A549 (cell line): ENCODE results near the gene HSD17B4. TPM values are rescaled to one million over a fixed set of nuclear protein-coding genes. Genes with fewer than 3 reads are reported as not detected.

Source experiments
- ATAC-seq, 2 experiments: fragments of 200-7000 bp in 1 of 2; fragments of >200 bp in 1 of 2; cut with Nextera tagmentation in 1 of 2; cut with Tn5 transposase in 1 of 2; 3 replicates each; pipeline versions ENCODE4 v1.8.0 to v1.9.1; 2018 to 2020; ENCODE audit warnings: mild to moderate bottlenecking in 1 of 2, moderate library complexity in 1 of 2
- CTCF ChIA-PET: fragments of 300-600 bp; sonication (Branson Sonifier 250); formaldehyde crosslinking; extraction: SDS; loops from one replicate; lab custom pipeline; 2021; ENCODE audit warnings: antibody characterized with exemption, inconsistent platforms; lab: Yijun Ruan, JAX
- POLR2A ChIA-PET: fragments of 350-600 bp; formaldehyde crosslinking; extraction: SDS; loops from one replicate; lab custom pipeline; 2021; ENCODE audit warnings: antibody characterized with exemption, inconsistent platforms; lab: Yijun Ruan, JAX
- DNase-seq, 2 experiments: peaks; one replicate each; pipeline versions ENCODE4 v3.0.0 to v3.0.0-alpha.2; 2011 to 2016; ENCODE audit warnings: low read depth in 1 of 2, low spot score in 1 of 2
- FAIRE-seq: peaks from 2 replicates; lab custom pipeline; 2011; peaks lifted over from hg19 to GRCh38; lab: Jason Lieb, UNC
- H3K27ac ChIP-seq, 2 experiments: fragments of >200 bp; sonication (Bioruptor Twin); formaldehyde crosslinking; 3 replicates each; pipeline ENCODE4 v1.5.1; 2016 to 2017
- H3K4me1 ChIP-seq: fragments of >200 bp; sonication (Bioruptor Twin); formaldehyde crosslinking; 3 replicates; pipeline ENCODE4 v1.6.1; 2016
- H3K4me2 ChIP-seq: fragments of >200 bp; sonication (Bioruptor Twin); formaldehyde crosslinking; 3 replicates; pipeline ENCODE4 v1.6.1; 2016
- H3K4me3 ChIP-seq: fragments of >200 bp; sonication (Bioruptor Twin); formaldehyde crosslinking; 3 replicates; pipeline ENCODE4 v1.5.1; 2016
- H3K9me3 ChIP-seq: fragments of >200 bp; sonication (Bioruptor Twin); formaldehyde crosslinking; 3 replicates; pipeline ENCODE4 v1.6.1; 2016
- ATOH8 ChIP-seq: fragments of 250-450 bp; sonication (Bioruptor Pico); IDR thresholded peaks from 2 replicates; pipeline ENCODE4 v1.5.0; 2020; ENCODE audit warnings: low read depth, mild to moderate bottlenecking, moderate library complexity
- BHLHE40 ChIP-seq: IDR thresholded peaks from 2 replicates; pipeline ENCODE4 v1.6.1; 2012; ENCODE audit warnings: low read depth, low read length, inconsistent platforms
- CBX8 ChIP-seq: fragments of 200-600 bp; sonication (generic); IDR thresholded peaks from 2 replicates; pipeline ENCODE4 v1.6.1; 2016
- CEBPB ChIP-seq, 2 experiments: fragments of >200 bp in 1 of 2; sonication (Bioruptor Twin) in 1 of 2; formaldehyde crosslinking in 1 of 2; IDR thresholded peaks; 2 replicates each; pipeline ENCODE4 v1.6.1; 2012 to 2016
- CTCF ChIP-seq: fragments of >200 bp; sonication (Bioruptor Twin); formaldehyde crosslinking; IDR thresholded peaks from 3 replicates; pipeline ENCODE4 v1.5.1; 2016
- EHMT2 ChIP-seq: fragments of 200-600 bp; sonication (generic); IDR thresholded peaks from 2 replicates; pipeline ENCODE4 v1.6.1; 2016; ENCODE audit warnings: antibody characterized with exemption, low read depth, mild to moderate bottlenecking, moderate library complexity
- EP300 ChIP-seq, 2 experiments: fragments of >200 bp; sonication (Bioruptor Twin); formaldehyde crosslinking; IDR thresholded peaks; 2 replicates in 1 of 2; 3 replicates in 1 of 2; pipeline ENCODE4 v1.6.1; 2016 to 2017
- FOSL2 ChIP-seq, 2 experiments: fragments of 450-650 bp in 1 of 2; fragments of >200 bp in 1 of 2; sonication (Bioruptor Twin) in 1 of 2; formaldehyde crosslinking; IDR thresholded peaks; 2 replicates each; pipeline versions ENCODE4 v1.5.0 to v1.6.1; 2016 to 2020; ENCODE audit warnings: mild to moderate bottlenecking in 1 of 2, moderate library complexity in 1 of 2
- HOXB5 ChIP-seq: fragments of 250-450 bp; sonication (Bioruptor Pico); IDR thresholded peaks from 2 replicates; pipeline ENCODE4 v1.5.0; 2020; ENCODE audit warnings: mild to moderate bottlenecking, moderate library complexity
- KDM1A ChIP-seq: fragments of 200-600 bp; sonication (generic); IDR thresholded peaks from 2 replicates; pipeline ENCODE4 v1.6.1; 2016; ENCODE audit warnings: low read depth, mild to moderate bottlenecking
- MAFK ChIP-seq: fragments of 450-650 bp; IDR thresholded peaks from 2 replicates; pipeline ENCODE4 v1.6.1; 2014; ENCODE audit not compliant: partially characterized antibody
- MAX ChIP-seq: IDR thresholded peaks from 2 replicates; pipeline ENCODE4 v1.6.1; 2012
- NPAS2 ChIP-seq: fragments of 250-450 bp; sonication (Bioruptor Pico); IDR thresholded peaks from 2 replicates; pipeline ENCODE4 v1.8.0; 2022; ENCODE audit warnings: mild to moderate bottlenecking, moderate library complexity, borderline replicate concordance
- PBX3 ChIP-seq: IDR thresholded peaks from 2 replicates; pipeline ENCODE4 v1.6.1; 2012
- PHF8 ChIP-seq: fragments of 200-600 bp; sonication (generic); IDR thresholded peaks from 2 replicates; pipeline ENCODE4 v1.6.1; 2016; ENCODE audit warnings: low read depth, mild to moderate bottlenecking, antibody characterized with exemption, moderate library complexity, borderline replicate concordance
- RAD21 ChIP-seq, 2 experiments: fragments of >200 bp in 1 of 2; sonication (Bioruptor Twin) in 1 of 2; formaldehyde crosslinking in 1 of 2; IDR thresholded peaks in 1 of 2; conservative IDR thresholded peaks in 1 of 2; 2 replicates in 1 of 2; 3 replicates in 1 of 2; pipeline ENCODE4 v1.6.1; 2012 to 2018; ENCODE audit warnings: inconsistent platforms in 1 of 2
- RARB ChIP-seq: fragments of 250-450 bp; sonication (Bioruptor Pico); IDR thresholded peaks from 2 replicates; pipeline ENCODE4 v1.8.0; 2021; ENCODE audit warnings: mild to moderate bottlenecking, moderate library complexity
- RNF2 ChIP-seq: fragments of 200-600 bp; sonication (generic); IDR thresholded peaks from 2 replicates; pipeline ENCODE4 v1.6.1; 2016; ENCODE audit warnings: low read depth, mild to moderate bottlenecking, antibody characterized with exemption, moderate library complexity, borderline replicate concordance
- ZC3H11A ChIP-seq: fragments of 450-650 bp; IDR thresholded peaks from 2 replicates; pipeline ENCODE4 v1.6.1; 2014; ENCODE audit warnings: antibody characterized with exemption, mild to moderate bottlenecking
- ZFP36 ChIP-seq: fragments of 450-650 bp; IDR thresholded peaks from 2 replicates; pipeline ENCODE4 v1.6.1; 2014; ENCODE audit warnings: borderline replicate concordance; ENCODE audit not compliant: partially characterized antibody
- WGBS: methylation state at CpG from one replicate; pipeline ENCODE4 v1.1.6; 2017; ENCODE audit errors: missing lambda C conversion rate; 5-methylcytosine and 5-hydroxymethylcytosine counted together
- polyA plus RNA-seq, 4 experiments: library from polyadenylated mRNA; depleted of rRNA in 3 of 4; stranded (reverse); fragments of >200 nt; fragmentation: RNase III in 1 of 4; extraction: RNeasy Plus Mini Kit Qiagen cat#74134 plus additional on column Dnase treatment in 1 of 4; gene quantifications; 2 replicates in 3 of 4; 3 replicates in 1 of 4; pipeline ENCODE4 v1.2.3, GENCODE V29; 2011 to 2017

HSD17B4 gene
- polyA plus RNA-seq, 2 of the 4 experiments (the other 2 are of a cell fraction), result 121 to 135 TPM

- DNase-seq, result no peak
- Histone ChIP-seq H3K27ac (no peak overlapping the region), H3K9me3 (no peaks in the 10 kb centered on the region), H3K4me2 (no peak overlapping the region), H3K4me3 (no peak overlapping the region), H3K4me1 (0 out of 3 replicates have a peak, but pooled peaks cover 4% of the 10 kb centered on the region)
- no peak for TF ChIP-seq HOXB5
- 79% methylated on average over 2 of the region's 2 CpGs for WGBS
- CTCF ChIA-PET, result no interaction called here
- no peak for ATAC-seq
- no peak for FAIRE-seq
- POLR2A ChIA-PET, result no interaction called here
Measured at GRCh38 chr5:119529811-119530210, 77.5 kb downstream of the HSD17B4 start.

- Histone ChIP-seq H3K4me2 (no peak overlapping the region), H3K4me1 (peaks cover 2% of the 10 kb centered on the region; the same call in 1 of the 3 replicates), H3K9me3 (no peaks in the 10 kb centered on the region), H3K4me3 (no peak overlapping the region), H3K27ac (no peak overlapping the region)
- FAIRE-seq (no peak), DNase-seq (no peak), ATAC-seq (no peak)
- CTCF ChIA-PET, result no interaction called here
- POLR2A ChIA-PET, result no interaction called here
- 67% methylated on average over 3 of the region's 3 CpGs for WGBS
- no peak for TF ChIP-seq CEBPB (IDR thresholded peaks at IDR 0.05)
- no peak for TF ChIP-seq ATOH8 (CRISPR knock-in tag)
- TF ChIP-seq EHMT2, result no peak
- no peak for TF ChIP-seq RARB (CRISPR knock-in tag)
- TF ChIP-seq MAX, result no peak
- no peak for TF ChIP-seq MAFK
- no peak for TF ChIP-seq PBX3
- TF ChIP-seq ZC3H11A, result no peak
- TF ChIP-seq KDM1A, result no peak
- TF ChIP-seq EP300 (IDR thresholded peaks at IDR 0.05), result no peak
- TF ChIP-seq CBX8, result no peak
- TF ChIP-seq RAD21 (conservative IDR thresholded peaks at IDR 0.05 in 1 of 2, IDR thresholded peaks at IDR 0.05 in 1 of 2), result no peak
- TF ChIP-seq ZFP36, result no peak
- no peak for TF ChIP-seq BHLHE40
- no peak for TF ChIP-seq RNF2
- TF ChIP-seq PHF8, result no peak
- no peak for TF ChIP-seq NPAS2 (CRISPR knock-in tag)
- TF ChIP-seq, all 56 proteins: peak for 0
Measured at GRCh38 chr5:119532637-119533036, 80.3 kb downstream of the HSD17B4 start.

- no peak overlapping the region for H3K4me2 ChIP-seq
- peaks cover 4% of the 10 kb centered on the region; the same call in 1 of the 3 replicates for H3K4me1 ChIP-seq
- POLR2A ChIA-PET, result no interaction called here
- CTCF ChIA-PET, result interaction anchor here (0.5 kb wide), 1 partner anchor 9 kb away, joined by 4 read pairs; no protein-coding TSS in a partner anchor
- H3K9me3 ChIP-seq, result no peaks in the 10 kb centered on the region
- no peak for FAIRE-seq
- 45% methylated on average over 2 of the region's 2 CpGs for WGBS
- no peak for TF ChIP-seq FOSL2 (IDR thresholded peaks at IDR 0.05)
- peak; percentile 64 for TF ChIP-seq FOSL2 (CRISPR knock-in tag; IDR thresholded peaks at IDR 0.05)
- no peak for TF ChIP-seq MAX
- no peak for TF ChIP-seq CTCF
- no peak overlapping the region for H3K4me3 ChIP-seq
- DNase-seq, result peak in 1 of 2 experiments; percentile 12
- H3K27ac ChIP-seq, result no peak overlapping the region
- peak in 1 of 2 experiments; percentile 62; a peak in 3 of 6 replicates for ATAC-seq
Measured at GRCh38 chr5:119537704-119538103, 85.4 kb downstream of the HSD17B4 start.
